Tibial nerve (tissue), 4 donors: ENCODE measurements around the gene HOXA11. TPM values are rescaled to one million over a fixed set of nuclear protein-coding genes. Genes with fewer than 3 reads are reported as not detected.

ENCODE experiments used
- DNase-seq, 2 donors: peaks; one replicate each; pipeline ENCODE4 v3.0.0-alpha.2; 2019; ENCODE audit warnings: low spot score in 2 of 2
- H3K27ac ChIP-seq, 4 donors: fragments of 200-600 bp; sonication (generic) in 3 of 4; one replicate each; pipeline ENCODE4 v1.5.1; 2017 to 2019; ENCODE audit warnings: mild to moderate bottlenecking in 1 of 4
- H3K27me3 ChIP-seq, 2 donors: fragments of 200-600 bp; sonication (generic) in 1 of 2; one replicate each; pipeline versions ENCODE4 v1.5.1 to v1.6.0; 2017 to 2019
- H3K36me3 ChIP-seq, 3 donors: fragments of 200-600 bp; sonication (generic); one replicate each; pipeline ENCODE4 v1.5.1; 2018 to 2019
- H3K4me1 ChIP-seq, 4 donors: fragments of 200-600 bp; sonication (generic) in 3 of 4; one replicate each; pipeline ENCODE4 v1.5.1; 2017 to 2019
- H3K4me3 ChIP-seq, 4 donors: fragments of 200-600 bp; sonication (generic) in 3 of 4; one replicate each; pipeline ENCODE4 v1.5.1; 2017 to 2019; ENCODE audit warnings: mild to moderate bottlenecking in 1 of 4, moderate library complexity in 1 of 4
- H3K9me3 ChIP-seq, 4 donors: fragments of 200-600 bp; sonication (generic) in 3 of 4; one replicate each; pipeline ENCODE4 v1.5.1; 2017 to 2019
- CTCF ChIP-seq, 5 experiments: fragments of 200-600 bp in 3 of 5; fragments of 450-650 bp in 2 of 5; sonication (generic) in 3 of 5; IDR thresholded peaks; one replicate each; pipeline ENCODE4 v1.5.1; 2016 to 2019; ENCODE audit warnings: antibody characterized with exemption in 5 of 5, mild to moderate bottlenecking in 3 of 5, moderate library complexity in 2 of 5
- EP300 ChIP-seq, 2 donors: sonication (generic); formaldehyde crosslinking; IDR thresholded peaks; one replicate each; pipeline ENCODE4 v1.6.1; 2017; ENCODE audit warnings: antibody characterized with exemption in 2 of 2, mild to moderate bottlenecking in 1 of 2
- POLR2A ChIP-seq, 2 donors: fragments of 450-650 bp; IDR thresholded peaks; one replicate each; pipeline ENCODE4 v1.6.1; 2017; ENCODE audit warnings: antibody characterized with exemption in 2 of 2, mild to moderate bottlenecking in 2 of 2, moderate library complexity in 2 of 2
- WGBS, 2 donors: methylation state at CpG; one replicate each; pipeline ENCODE4 v1.1.5; 2018; 5-methylcytosine and 5-hydroxymethylcytosine counted together
- total RNA-seq, 4 donors: library from RNA; depleted of rRNA; stranded (reverse); fragments of >200 nt; gene quantifications; one replicate each; pipeline ENCODE4 v1.1.0, GENCODE V29; 2016

HOXA11 gene
- total RNA-seq, 4 donors from 2014 or later = 5.0 to 13.2 (median 9.5) TPM

GRCh38 chr7:27180431-27181420 lies 4.3 kb downstream of the HOXA11 start:
- H3K9me3 ChIP-seq = no peaks in the 10 kb centered on the region
- peak in 1 of 2 donors; percentile 18 for DNase-seq
- no peak overlapping the region for H3K4me3 ChIP-seq
- H3K36me3 ChIP-seq = no peaks in the 10 kb centered on the region
- H3K4me1 ChIP-seq = peaks cover 0 to 48% (median 20%) of the 10 kb centered on the region in 4 donors
- WGBS, 2 donors = 66 to 81% methylated on average over 11 to 12 of the region's 12 CpGs
- peaks cover 0 to 96% of the 10 kb centered on the region in 2 donors for H3K27me3 ChIP-seq
- TF ChIP-seq EP300 (IDR thresholded peaks at IDR 0.05) (no peak), CTCF (IDR thresholded peaks at IDR 0.05) (no peak), POLR2A (IDR thresholded peaks at IDR 0.05) (no peak)
- peak overlapping the region in 2 of 4 donors; percentile 80 to 88 for H3K27ac ChIP-seq

- Histone ChIP-seq H3K27ac (peak overlapping the region; percentile 4 to 88 (median 57)), H3K27me3 (peaks cover 0 to 96% of the 10 kb centered on the region in 2 donors), H3K36me3 (no peaks in the 10 kb centered on the region), H3K4me3 (peak overlapping the region; percentile 12 to 45 (median 18)), H3K9me3 (no peaks in the 10 kb centered on the region), H3K4me1 (peaks cover 0 to 44% (median 18%) of the 10 kb centered on the region in 4 donors)
- peak; percentile 71 to 81 for DNase-seq
- 10 to 13% methylated on average over 56 of the region's 56 CpGs for WGBS, 2 donors
- peak; percentile 73 to 87 (median 83) for TF ChIP-seq CTCF (IDR thresholded peaks at IDR 0.05)
- TF ChIP-seq EP300 (IDR thresholded peaks at IDR 0.05) = peak in 1 of 2 donors; percentile 50
- TF ChIP-seq POLR2A (IDR thresholded peaks at IDR 0.05) = no peak
Measured at GRCh38 chr7:27179503-27180430, 5.3 kb downstream of the HOXA11 start.

- Histone ChIP-seq H3K36me3 (no peaks in the 10 kb centered on the region), H3K4me1 (peaks cover 0 to 44% (median 16%) of the 10 kb centered on the region in 4 donors), H3K27ac (peak overlapping the region in 2 of 4 donors; percentile 80 to 88)
Measured at GRCh38 chr7:27179030-27179429, 6.0 kb downstream of the HOXA11 start.

GRCh38 chr7:27178366-27178765 lies 6.7 kb downstream of the HOXA11 start:
- Histone ChIP-seq H3K4me3 (peak overlapping the region in 1 of 4 donors; percentile 45), H3K4me1 (peaks cover 0 to 44% (median 11%) of the 10 kb centered on the region in 4 donors), H3K36me3 (no peaks in the 10 kb centered on the region), H3K27me3 (peaks cover 0 to 94% of the 10 kb centered on the region in 2 donors), H3K27ac (peak overlapping the region in 2 of 4 donors; percentile 80 to 88), H3K9me3 (no peaks in the 10 kb centered on the region)
- peak in 1 of 2 donors; percentile 27 for DNase-seq
- TF ChIP-seq CTCF (IDR thresholded peaks at IDR 0.05) = no peak
- peak in 1 of 2 donors; percentile 12 for TF ChIP-seq EP300 (IDR thresholded peaks at IDR 0.05)
- 64 to 84% methylated on average over 6 of the region's 6 CpGs for WGBS, 2 donors

More at GRCh38 chr7:27179030-27179429, 6.0 kb downstream of the HOXA11 start:
- H3K9me3 ChIP-seq = no peaks in the 10 kb centered on the region
- peak overlapping the region in 3 of 4 donors; percentile 12 to 45 (median 15) for H3K4me3 ChIP-seq
- H3K27me3 ChIP-seq = peaks cover 0 to 98% of the 10 kb centered on the region in 2 donors
- TF ChIP-seq POLR2A (IDR thresholded peaks at IDR 0.05) (no peak), CTCF (IDR thresholded peaks at IDR 0.05) (no peak), EP300 (IDR thresholded peaks at IDR 0.05) (no peak)
- WGBS, 2 donors = 36 to 61% methylated on average over 14 of the region's 14 CpGs
- DNase-seq = peak in 1 of 2 donors; percentile 11
